GM18505 (cell line): ENCODE results near the gene ARID1B.

Experiments used
- ATAC-seq: cut with Tn5 transposase; IDR thresholded peaks from one replicate; pipeline ENCODE4 v1.9.1; 2021; ENCODE audit not compliant: unreplicated experiment
- POLR2A ChIP-seq: IDR thresholded peaks from 4 replicates; pipeline ENCODE4 v1.6.1; 2011; ENCODE audit warnings: borderline replicate concordance; ENCODE audit not compliant: insufficient read depth, insufficient read length; ENCODE audit errors: extremely low read depth

Gene ARID1B

DNA sequence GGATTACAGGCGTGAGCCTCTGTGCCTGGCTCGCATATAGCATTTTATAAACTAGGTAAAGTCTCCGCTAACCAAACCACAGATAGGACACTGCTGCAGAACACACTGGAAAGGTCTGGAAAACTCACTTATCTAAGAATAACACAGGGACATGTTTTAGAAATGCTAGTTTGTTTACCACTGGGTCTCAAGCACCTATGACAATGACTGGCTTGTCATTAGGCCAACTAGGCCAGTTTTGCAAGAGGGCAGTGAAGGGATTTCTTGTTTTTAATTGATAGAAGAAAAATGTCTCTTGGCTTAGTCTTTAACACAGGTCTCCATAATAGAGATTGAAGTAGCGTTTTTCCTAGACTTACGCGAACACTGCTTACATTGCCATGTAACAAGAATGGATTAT, 344.7 kb downstream of the ARID1B start:
- no peak for ATAC-seq
- TF ChIP-seq POLR2A = no peak

- no peak for TF ChIP-seq POLR2A
- no peak for ATAC-seq
These were observed 346.1 kb downstream of the ARID1B start for GRCh38 chr6:157123234-157123633.

GRCh38 chr6:157124485-157125254, 347.5 kb downstream of the ARID1B start:
- no peak for TF ChIP-seq POLR2A
- ATAC-seq = no peak

GRCh38 chr6:157125531-157125930, 348.4 kb downstream of the ARID1B start:
- TF ChIP-seq POLR2A = no peak
- ATAC-seq = no peak

- TF ChIP-seq POLR2A = no peak
- no peak for ATAC-seq
These were observed 349.3 kb downstream of the ARID1B start for GRCh38 chr6:157126183-157127098.

GRCh38 chr6:157128235-157128775, 351.1 kb downstream of the ARID1B start:
- ATAC-seq = no peak
- no peak for TF ChIP-seq POLR2A

DNA sequence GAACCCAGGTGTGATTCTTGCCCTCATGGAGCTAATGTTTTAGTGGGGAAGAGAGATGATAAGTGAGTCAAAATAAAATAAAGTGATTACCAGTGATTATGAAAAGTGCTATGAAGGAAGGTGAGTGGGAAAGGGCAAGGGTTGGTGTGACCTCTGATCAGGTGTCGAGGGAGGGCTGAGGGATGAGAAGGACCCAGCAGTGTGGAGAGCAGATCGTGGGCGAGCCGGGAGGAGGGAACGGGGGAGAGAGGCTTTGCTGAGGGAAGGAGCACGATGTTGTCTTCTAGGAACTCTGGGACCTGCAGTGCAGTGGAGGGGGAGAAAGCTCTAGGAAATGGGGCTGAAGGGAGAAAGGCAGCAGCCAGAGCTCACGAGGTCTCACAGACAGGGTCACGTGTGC, 354.1 kb downstream of the ARID1B start:
- ATAC-seq = no peak
- no peak for TF ChIP-seq POLR2A

DNA sequence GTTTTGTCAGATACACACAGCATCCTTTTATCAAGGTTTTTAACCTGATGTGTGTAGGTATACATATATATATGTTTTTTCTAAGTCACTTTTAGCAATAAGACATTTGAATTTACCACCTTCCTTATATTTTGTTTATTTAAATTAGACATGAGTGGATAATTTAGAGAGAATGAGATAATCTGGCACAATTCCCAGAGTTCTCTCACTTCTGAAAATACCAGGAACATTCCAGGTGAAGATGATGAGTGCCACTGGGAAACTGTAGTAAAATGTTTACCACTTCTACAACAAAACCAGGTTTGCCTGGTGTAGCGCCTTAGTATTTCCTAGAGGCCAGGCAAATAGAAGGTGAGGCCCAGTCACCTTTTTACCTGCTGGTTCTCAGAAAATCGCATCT, 356.7 kb downstream of the ARID1B start:
- TF ChIP-seq POLR2A = no peak
- ATAC-seq = no peak

- TF ChIP-seq POLR2A = no peak
- no peak for ATAC-seq
These were observed 357.3 kb downstream of the ARID1B start for GRCh38 chr6:157134402-157135047.

- no peak for ATAC-seq
- TF ChIP-seq POLR2A = no peak
These were observed 358.5 kb downstream of the ARID1B start for GRCh38 chr6:157135691-157136090.

- ATAC-seq = no peak
These were observed 360.3 kb downstream of the ARID1B start for GRCh38 chr6:157137501-157137900.

DNA sequence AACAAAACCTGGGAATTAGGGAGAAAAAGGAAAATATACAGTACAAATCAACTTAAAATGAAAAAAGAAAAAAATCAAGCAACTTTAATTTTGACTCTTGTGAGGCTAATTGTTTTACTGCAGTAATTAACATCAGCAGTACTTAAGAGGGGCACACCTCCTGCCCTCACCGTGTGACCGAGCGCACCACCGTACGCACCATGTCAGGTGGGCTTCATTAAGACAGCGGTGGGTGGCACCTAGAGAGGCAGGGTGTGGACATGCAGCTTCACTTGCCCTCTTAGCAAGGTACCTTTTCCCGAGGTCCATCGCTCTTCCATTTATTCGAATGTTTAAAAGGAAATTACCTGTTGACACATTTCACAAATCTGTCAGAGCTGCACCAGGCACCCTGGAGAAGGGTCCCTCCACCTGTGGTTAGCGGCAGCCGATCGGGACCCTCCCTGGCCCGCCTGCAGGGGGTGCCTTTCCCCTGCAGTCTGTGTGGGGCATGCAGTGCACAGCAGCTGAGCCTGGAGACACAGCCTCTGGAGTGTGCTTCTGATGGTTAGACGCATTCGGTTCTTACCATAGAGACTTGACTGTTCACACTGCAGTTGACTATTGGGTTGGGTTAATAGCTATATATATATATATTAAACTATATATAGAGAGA, 362.0 kb downstream of the ARID1B start:
- no peak for TF ChIP-seq POLR2A
- no peak for ATAC-seq

More at GRCh38 chr6:157137501-157137900, 360.3 kb downstream of the ARID1B start:
- no peak for TF ChIP-seq POLR2A
